Pulmonary artery endothelial cell (primary cell): Measurements from ENCODE around the gene ENOX1. TPM values are rescaled to one million over a fixed set of nuclear protein-coding genes. Genes with fewer than 3 reads are reported as not detected.
"Not testable (repeated sequence)": the region's sequence is repeated elsewhere in the genome, so short reads cannot be mapped to it uniquely, and the experiment has no call there.

Experiments
- DNase-seq: peaks from one replicate; pipeline ENCODE4 v3.0.0-alpha.2; 2011; ENCODE audit warnings: low read depth, low spot score
- total RNA-seq: library from RNA; depleted of rRNA; stranded (reverse); fragments of >200 nt; gene quantifications from 2 replicates; pipeline ENCODE4 v1.2.3, GENCODE V29; 2014

Gene ENOX1
- total RNA-seq, 1 donor from 2014 or later = 7.1 TPM

DNA sequence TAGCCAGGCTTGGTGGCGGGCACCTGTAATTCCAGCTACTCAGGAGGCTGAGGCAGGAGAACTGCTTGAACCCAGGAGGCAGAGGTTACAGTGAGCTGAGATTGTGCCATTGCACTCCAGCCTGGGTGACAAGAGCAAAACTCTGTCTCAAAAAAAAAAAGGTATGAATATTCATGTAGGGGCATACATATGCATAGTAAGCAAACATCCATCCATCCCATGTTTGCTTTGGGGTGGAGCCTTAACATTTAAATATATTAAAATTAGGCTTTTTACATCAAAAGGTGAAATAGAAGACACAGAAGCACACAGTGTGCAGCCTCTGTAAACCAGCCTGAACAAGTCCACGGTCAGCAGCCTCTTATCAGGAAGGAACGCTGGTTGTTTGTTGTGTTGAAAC lies 618.3 kb downstream of the ENOX1 start:
- not testable (repeated sequence) for DNase-seq

DNA sequence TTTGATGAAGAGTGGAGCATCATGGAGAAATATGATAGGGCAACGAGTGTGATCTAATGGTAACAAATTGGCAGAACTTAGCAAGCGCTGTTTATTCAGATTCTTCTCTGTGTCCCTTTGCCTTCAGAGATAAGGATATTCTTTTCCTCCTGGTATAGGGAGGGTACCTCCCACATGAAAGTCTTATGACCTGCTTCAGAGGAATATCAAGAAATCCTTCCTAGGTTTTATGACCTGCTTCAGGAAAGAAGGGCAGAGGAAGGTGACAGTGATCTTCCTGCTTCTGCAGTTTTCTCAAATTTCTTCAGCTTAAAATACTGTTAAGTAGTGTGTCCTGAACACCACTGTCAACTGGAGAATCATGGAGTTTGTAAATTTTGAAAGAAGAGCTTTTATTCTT lies 619.0 kb downstream of the ENOX1 start:
- DNase-seq = no peak

DNA sequence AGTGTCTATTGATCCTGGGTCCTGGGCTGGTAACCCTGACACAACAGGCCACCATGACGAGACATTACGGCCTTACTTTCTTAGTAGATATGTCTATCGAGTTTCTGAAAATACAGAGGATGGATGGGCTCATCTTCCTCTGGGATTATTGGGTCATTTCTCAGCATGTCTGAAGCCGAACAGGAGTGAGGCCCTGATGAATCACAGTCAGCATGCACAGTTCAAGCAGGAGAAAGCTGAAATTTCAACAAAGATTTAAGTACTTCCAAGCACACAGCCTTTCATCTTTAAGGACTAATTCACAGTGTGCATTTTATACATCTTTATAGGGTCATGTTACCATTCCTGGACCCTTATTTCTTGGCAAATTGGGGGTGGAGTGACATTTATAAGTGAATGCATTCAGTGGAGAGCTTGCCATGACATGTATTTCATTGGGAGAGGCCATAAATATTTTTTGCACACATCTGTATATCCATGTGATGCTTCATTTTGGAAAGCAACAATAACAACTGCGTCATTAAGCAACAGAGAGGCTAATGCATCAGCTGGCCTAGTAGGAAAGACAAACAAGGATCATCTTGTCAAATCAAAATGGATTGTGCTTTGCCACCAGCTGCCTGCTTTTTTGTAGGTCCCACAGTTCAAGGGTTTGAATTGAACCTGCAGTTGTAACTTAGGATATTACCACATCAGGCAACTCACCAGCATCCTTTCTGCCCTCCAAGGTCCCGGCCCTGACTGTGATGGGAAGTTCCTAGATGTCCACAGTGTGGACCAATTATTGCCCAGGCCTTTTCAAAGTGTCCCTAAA lies 619.9 kb downstream of the ENOX1 start:
- no peak for DNase-seq

Other genes starting within 250 kb of the ENOX1 start
- 1.8 and 4.2 TPM in 2 replicates for gene CCDC122, start 92.8 kb upstream of the ENOX1 start, total RNA-seq
- 6.6 and 9.3 TPM in 2 replicates for gene LACC1, start 92.9 kb upstream of the ENOX1 start, total RNA-seq